Upper lobe of left lung (tissue), 6 donors: ENCODE data around the gene CCBE1. TPM values are rescaled to one million over a fixed set of nuclear protein-coding genes. Genes with fewer than 3 reads are reported as not detected.
"Not testable (repeated sequence)": the region's sequence is repeated elsewhere in the genome, so short reads cannot be mapped to it uniquely, and the experiment has no call there.

Experiments used
- ATAC-seq, 2 donors: fragments of 200-7000 bp; cut with Tn5 transposase; one replicate each; pipeline ENCODE4 v1.9.1; 2022; ENCODE audit warnings: mild to moderate bottlenecking in 2 of 2, moderate library complexity in 2 of 2; ENCODE audit not compliant: low FRiP score in 2 of 2
- DNase-seq, 2 donors: peaks; one replicate each; pipeline ENCODE4 v3.0.0-alpha.2; 2019 to 2020
- H3K27ac ChIP-seq, 4 donors: fragments of 200-600 bp; sonication (generic); one replicate each; pipeline ENCODE4 v1.5.1; 2016 to 2019
- H3K27me3 ChIP-seq, 4 donors: fragments of 200-600 bp; sonication (generic); one replicate each; pipeline ENCODE4 v1.5.1; 2017 to 2019
- H3K36me3 ChIP-seq, 4 donors: fragments of 200-600 bp; sonication (generic); one replicate each; pipeline ENCODE4 v1.5.1; 2016 to 2019
- H3K4me1 ChIP-seq, 4 donors: fragments of 200-600 bp; sonication (generic); one replicate each; pipeline ENCODE4 v1.5.1; 2018 to 2019
- H3K4me3 ChIP-seq, 4 donors: fragments of 200-600 bp; sonication (generic); one replicate each; pipeline ENCODE4 v1.5.1; 2017 to 2019; ENCODE audit warnings: mild to moderate bottlenecking in 2 of 4, moderate library complexity in 1 of 4
- H3K9me3 ChIP-seq, 4 donors: fragments of 200-600 bp; sonication (generic); one replicate each; pipeline ENCODE4 v1.5.1; 2018 to 2019
- EP300 ChIP-seq, 4 donors: sonication (generic); formaldehyde crosslinking; IDR thresholded peaks; one replicate each; pipeline ENCODE4 v1.5.1; 2017; ENCODE audit warnings: antibody characterized with exemption in 4 of 4, control low read depth in 2 of 4
- POLR2A ChIP-seq, 4 donors: fragments of 450-650 bp; IDR thresholded peaks; one replicate each; pipeline ENCODE4 v1.5.1; 2016 to 2017; ENCODE audit warnings: antibody characterized with exemption in 4 of 4, mild to moderate bottlenecking in 2 of 4
- POLR2AphosphoS5 ChIP-seq, 2 donors: sonication (generic); formaldehyde crosslinking; IDR thresholded peaks; one replicate each; pipeline ENCODE4 v1.5.1; 2017; ENCODE audit warnings: antibody characterized with exemption in 2 of 2
- WGBS, 2 donors: methylation state at CpG; one replicate each; pipeline ENCODE4 v1.1.5; 2017 to 2018; 5-methylcytosine and 5-hydroxymethylcytosine counted together
- total RNA-seq, 6 donors: library from RNA; depleted of rRNA in 4 of 6; stranded (reverse); fragments of >200 nt in 4 of 6; gene quantifications; one replicate each; pipeline versions ENCODE4 v1.1.0 to v1.2.1, GENCODE V29; 2016 to 2021
- TF ChIP-seq, protein P1 (sequence below), 6 experiments: fragments of 450-650 bp in 4 of 6; fragments of 200-600 bp in 2 of 6; sonication (generic) in 2 of 6; IDR thresholded peaks; one replicate each; pipeline ENCODE4 v1.5.1; 2016 to 2019; ENCODE audit warnings: antibody characterized with exemption in 6 of 6
- donor health status: DM: no; HTN: no; CAD: no; lungs with moderate emphysema.
- donor health status: DM: no; HTN: yes; CAD: no; lungs with severe emphysema.

The CCBE1 gene
- total RNA-seq, 6 donors from 2014 or later, result 8.7 to 23.6 (median 12.3) TPM

DNA sequence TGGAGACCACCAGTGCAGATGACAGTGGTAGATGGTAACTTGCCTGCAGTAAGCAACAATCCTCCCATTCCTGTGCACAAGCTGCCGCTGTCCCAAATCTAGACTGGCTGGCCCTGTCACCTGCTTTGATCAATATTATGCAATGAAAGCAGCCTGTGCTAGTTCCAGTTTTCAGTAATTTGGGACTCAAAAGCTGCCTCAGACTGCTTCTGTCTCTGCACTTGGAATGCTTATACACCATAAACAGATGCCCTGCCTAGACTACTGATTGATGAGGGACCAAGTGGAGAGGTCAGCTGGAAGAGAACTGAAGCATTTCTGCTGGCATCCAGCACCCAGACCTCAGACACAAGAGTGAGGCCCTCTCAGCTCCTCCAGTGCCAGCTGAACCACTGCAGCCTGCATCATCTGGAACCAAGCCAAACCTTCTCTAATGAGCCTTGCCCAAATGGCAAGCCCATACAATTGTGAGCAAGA, 24.9 kb downstream of the CCBE1 start:
- ATAC-seq, result peak in 1 of 2 donors; percentile 30
- WGBS, 2 donors, result 90 to 100% methylated on average over 1 of the region's 1 CpG
- Histone ChIP-seq H3K4me3 (no peak overlapping the region), H3K27ac (no peak overlapping the region), H3K4me1 (peaks cover 0 to 7% (median 0%) of the 10 kb centered on the region in 4 donors), H3K9me3 (no peaks in the 10 kb centered on the region), H3K27me3 (no peaks in the 10 kb centered on the region), H3K36me3 (no peaks in the 10 kb centered on the region)
- TF ChIP-seq POLR2A (IDR thresholded peaks at IDR 0.05), result no peak
- TF ChIP-seq, protein P1, sequence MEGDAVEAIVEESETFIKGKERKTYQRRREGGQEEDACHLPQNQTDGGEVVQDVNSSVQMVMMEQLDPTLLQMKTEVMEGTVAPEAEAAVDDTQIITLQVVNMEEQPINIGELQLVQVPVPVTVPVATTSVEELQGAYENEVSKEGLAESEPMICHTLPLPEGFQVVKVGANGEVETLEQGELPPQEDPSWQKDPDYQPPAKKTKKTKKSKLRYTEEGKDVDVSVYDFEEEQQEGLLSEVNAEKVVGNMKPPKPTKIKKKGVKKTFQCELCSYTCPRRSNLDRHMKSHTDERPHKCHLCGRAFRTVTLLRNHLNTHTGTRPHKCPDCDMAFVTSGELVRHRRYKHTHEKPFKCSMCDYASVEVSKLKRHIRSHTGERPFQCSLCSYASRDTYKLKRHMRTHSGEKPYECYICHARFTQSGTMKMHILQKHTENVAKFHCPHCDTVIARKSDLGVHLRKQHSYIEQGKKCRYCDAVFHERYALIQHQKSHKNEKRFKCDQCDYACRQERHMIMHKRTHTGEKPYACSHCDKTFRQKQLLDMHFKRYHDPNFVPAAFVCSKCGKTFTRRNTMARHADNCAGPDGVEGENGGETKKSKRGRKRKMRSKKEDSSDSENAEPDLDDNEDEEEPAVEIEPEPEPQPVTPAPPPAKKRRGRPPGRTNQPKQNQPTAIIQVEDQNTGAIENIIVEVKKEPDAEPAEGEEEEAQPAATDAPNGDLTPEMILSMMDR (IDR thresholded peaks at IDR 0.05), result no peak
- TF ChIP-seq POLR2AphosphoS5 (IDR thresholded peaks at IDR 0.05), result no peak
- no peak for TF ChIP-seq EP300 (IDR thresholded peaks at IDR 0.05)
- DNase-seq, result no peak

DNA sequence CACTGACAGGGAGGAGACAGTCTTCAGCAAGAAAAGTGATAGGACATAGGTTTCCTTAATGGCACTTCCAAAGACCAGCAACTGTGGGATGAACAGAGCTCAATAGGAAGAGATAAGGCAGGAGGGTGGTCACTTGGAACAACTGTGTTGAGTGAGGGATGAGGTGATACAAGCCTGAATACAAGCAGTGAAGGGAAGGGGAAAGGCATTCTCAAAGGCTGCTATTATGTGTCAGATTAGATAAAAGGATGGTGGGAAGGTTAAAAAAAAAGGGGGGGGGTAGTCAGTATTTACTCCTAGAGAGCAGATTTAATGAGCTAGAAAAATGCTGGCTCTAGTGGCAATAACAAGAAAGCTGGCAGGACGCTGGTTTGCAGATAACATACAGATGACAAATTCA, 25.7 kb downstream of the CCBE1 start:
- H3K27ac ChIP-seq, result no peak overlapping the region

DNA sequence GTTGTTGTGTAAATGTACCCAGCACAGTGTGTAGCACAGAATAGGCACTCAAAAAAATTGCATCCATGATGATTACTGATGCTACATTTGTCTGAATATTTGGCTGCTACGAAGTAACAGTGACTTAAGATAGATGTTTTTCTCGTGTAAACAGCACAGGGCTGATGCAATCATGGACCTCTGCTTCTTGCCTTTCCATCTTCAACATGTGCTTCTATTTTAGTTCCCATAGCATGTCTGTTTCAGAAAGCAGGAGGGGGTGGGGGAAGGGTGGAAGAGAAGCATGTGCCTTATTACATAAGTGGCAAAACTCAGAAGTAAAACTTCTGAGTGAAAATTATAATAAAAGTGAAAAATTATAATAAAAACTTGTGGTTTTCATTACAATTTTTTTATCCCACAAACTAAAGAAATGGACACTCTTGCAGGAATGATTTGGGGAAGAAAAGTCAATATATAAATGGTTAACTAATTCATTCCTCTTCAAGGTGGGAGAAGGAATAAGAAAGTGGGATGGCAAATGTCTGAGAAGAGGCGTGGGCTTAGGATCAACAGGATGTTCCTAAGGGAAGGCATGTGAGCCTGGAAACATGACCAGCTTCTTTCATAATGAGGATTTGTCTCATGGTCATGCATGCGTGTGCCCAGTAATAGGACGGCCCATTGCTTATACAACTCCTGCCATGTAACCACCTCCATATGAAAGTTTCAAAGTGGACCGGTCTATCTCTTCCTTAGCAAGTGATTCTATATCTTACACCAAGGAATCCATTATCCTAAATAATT, 27.2 kb downstream of the CCBE1 start:
- Histone ChIP-seq H3K4me1 (peaks cover 0 to 7% (median 0%) of the 10 kb centered on the region in 4 donors), H3K4me3 (no peak overlapping the region), H3K36me3 (no peaks in the 10 kb centered on the region), H3K9me3 (no peaks in the 10 kb centered on the region), H3K27me3 (no peaks in the 10 kb centered on the region), H3K27ac (peak overlapping the region in 3 of 4 donors; percentile 4 to 6 (median 4))
- no peak for ATAC-seq
- no peak for DNase-seq
- no peak for TF ChIP-seq POLR2A (IDR thresholded peaks at IDR 0.05)
- no peak for TF ChIP-seq POLR2AphosphoS5 (IDR thresholded peaks at IDR 0.05)
- no peak for TF ChIP-seq EP300 (IDR thresholded peaks at IDR 0.05)
- TF ChIP-seq, protein P1 (IDR thresholded peaks at IDR 0.05), result no peak
- 79 to 82% methylated on average over 6 of the region's 6 CpGs for WGBS, 2 donors

More for the DNA sequence above, 25.7 kb downstream of the CCBE1 start:
- no peaks in the 10 kb centered on the region for H3K9me3 ChIP-seq
- no peak overlapping the region for H3K4me3 ChIP-seq
- ATAC-seq (no peak), DNase-seq (no peak)
- no peaks in the 10 kb centered on the region for H3K36me3 ChIP-seq
- 54 to 57% methylated on average over 1 of the region's 1 CpG for WGBS, 2 donors
- TF ChIP-seq POLR2AphosphoS5 (IDR thresholded peaks at IDR 0.05) (no peak), EP300 (IDR thresholded peaks at IDR 0.05) (no peak), POLR2A (IDR thresholded peaks at IDR 0.05) (no peak)
- TF ChIP-seq, protein P1 (IDR thresholded peaks at IDR 0.05), result no peak
- peaks cover 0 to 7% (median 0%) of the 10 kb centered on the region in 4 donors for H3K4me1 ChIP-seq
- no peaks in the 10 kb centered on the region for H3K27me3 ChIP-seq

DNA sequence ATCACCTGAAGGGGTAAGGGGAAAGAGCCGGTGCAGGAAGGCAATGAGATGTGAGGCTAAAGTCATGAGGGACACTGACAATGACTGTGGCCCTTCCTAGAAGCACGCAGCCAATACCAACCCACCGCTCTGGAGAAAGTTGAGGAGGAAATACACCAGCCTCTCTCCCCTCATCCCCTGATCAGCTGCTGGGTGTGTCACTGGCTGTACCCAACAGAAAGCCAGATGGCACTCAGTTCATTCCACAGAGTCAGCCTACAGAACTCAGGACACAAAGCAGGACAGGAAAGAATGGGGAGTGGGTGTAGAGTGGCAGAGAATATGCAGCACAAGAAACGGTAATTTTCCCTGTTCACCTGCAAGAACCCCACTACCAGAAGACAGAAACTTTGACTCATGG, 29.7 kb downstream of the CCBE1 start:
- no peak for TF ChIP-seq EP300 (IDR thresholded peaks at IDR 0.05)
- TF ChIP-seq POLR2A (IDR thresholded peaks at IDR 0.05), result no peak
- TF ChIP-seq POLR2AphosphoS5 (IDR thresholded peaks at IDR 0.05), result no peak
- no peak for DNase-seq
- no peak for ATAC-seq
- no peak overlapping the region for H3K4me3 ChIP-seq
- WGBS, 2 donors, result 89 to 90% methylated on average over 4 of the region's 4 CpGs
- no peaks in the 10 kb centered on the region for H3K27me3 ChIP-seq
- H3K9me3 ChIP-seq, result no peaks in the 10 kb centered on the region
- H3K4me1 ChIP-seq, result peaks cover 0 to 7% (median 0%) of the 10 kb centered on the region in 4 donors
- H3K36me3 ChIP-seq, result no peaks in the 10 kb centered on the region
- no peak overlapping the region for H3K27ac ChIP-seq

DNA sequence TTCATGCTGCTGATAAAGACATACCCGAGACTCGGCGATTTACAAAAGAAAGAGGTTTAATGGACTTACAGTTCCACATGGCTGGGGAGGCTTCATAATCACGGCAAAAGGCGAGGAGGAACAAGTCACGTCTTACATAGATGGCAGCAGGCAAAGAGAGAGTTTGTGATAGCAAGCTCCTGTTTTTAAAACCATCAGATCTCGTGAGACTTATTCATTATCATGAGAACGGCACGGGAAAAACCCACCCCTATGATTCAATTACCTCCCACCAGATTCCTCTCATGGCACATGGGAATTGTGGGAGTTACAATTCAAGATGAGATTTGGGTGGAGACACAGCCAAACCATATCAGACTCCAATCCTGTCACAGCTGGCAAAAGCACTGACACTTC, 31.2 kb downstream of the CCBE1 start:
- ATAC-seq, result not testable (repeated sequence)

More for the DNA sequence above, 31.2 kb downstream of the CCBE1 start:
- not testable (repeated sequence) for H3K27me3 ChIP-seq, H3K4me3 ChIP-seq, H3K27ac ChIP-seq, H3K9me3 ChIP-seq, DNase-seq, H3K36me3 ChIP-seq, H3K4me1 ChIP-seq
- WGBS, 2 donors, result 72 to 74% methylated on average over 9 of the region's 9 CpGs
